Body of pancreas (tissue), 4 donors: ENCODE results near the gene AADACL3.

Experiments used
- POLR2A ChIP-seq, 3 donors: fragments of 450-650 bp; IDR thresholded peaks; one replicate each; pipeline ENCODE4 v1.6.1; 2016; ENCODE audit warnings: antibody characterized with exemption in 3 of 3, mild to moderate bottlenecking in 2 of 3
- TF ChIP-seq, protein P1 (sequence below), 7 experiments: fragments of 450-650 bp in 4 of 7; fragments of 200-600 bp in 3 of 7; sonication (generic) in 3 of 7; IDR thresholded peaks; one replicate each; pipeline ENCODE4 v1.5.1; 2016 to 2019; ENCODE audit warnings: antibody characterized with exemption in 7 of 7

DNA sequence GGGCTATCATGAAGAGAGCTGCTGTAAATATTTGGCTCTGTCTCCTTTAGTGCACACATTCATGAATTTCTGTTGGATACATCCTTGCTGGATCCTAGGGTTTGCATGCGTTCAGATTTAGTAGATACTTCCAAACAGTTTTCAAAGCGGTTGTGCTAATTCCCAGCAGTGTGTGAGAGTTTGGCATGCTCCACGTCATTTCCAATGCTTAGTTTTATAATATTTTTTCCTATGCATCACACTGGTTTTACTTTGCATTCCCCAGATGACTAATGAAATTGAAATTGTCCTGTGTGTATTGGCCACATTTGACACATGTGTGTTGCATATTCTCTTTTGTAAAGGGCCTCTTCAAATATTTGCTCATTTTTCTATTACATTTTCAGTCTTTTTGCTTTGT lies 18.5 kb upstream of the AADACL3 start:
- no peak for TF ChIP-seq POLR2A (IDR thresholded peaks at IDR 0.05)
- TF ChIP-seq, protein P1, sequence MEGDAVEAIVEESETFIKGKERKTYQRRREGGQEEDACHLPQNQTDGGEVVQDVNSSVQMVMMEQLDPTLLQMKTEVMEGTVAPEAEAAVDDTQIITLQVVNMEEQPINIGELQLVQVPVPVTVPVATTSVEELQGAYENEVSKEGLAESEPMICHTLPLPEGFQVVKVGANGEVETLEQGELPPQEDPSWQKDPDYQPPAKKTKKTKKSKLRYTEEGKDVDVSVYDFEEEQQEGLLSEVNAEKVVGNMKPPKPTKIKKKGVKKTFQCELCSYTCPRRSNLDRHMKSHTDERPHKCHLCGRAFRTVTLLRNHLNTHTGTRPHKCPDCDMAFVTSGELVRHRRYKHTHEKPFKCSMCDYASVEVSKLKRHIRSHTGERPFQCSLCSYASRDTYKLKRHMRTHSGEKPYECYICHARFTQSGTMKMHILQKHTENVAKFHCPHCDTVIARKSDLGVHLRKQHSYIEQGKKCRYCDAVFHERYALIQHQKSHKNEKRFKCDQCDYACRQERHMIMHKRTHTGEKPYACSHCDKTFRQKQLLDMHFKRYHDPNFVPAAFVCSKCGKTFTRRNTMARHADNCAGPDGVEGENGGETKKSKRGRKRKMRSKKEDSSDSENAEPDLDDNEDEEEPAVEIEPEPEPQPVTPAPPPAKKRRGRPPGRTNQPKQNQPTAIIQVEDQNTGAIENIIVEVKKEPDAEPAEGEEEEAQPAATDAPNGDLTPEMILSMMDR (IDR thresholded peaks at IDR 0.05), result no peak
